Lower leg skin (tissue), 3 donors: ENCODE results near the gene IGFN1.

Experiments used
- CTCF ChIP-seq, 3 donors: fragments of 450-650 bp; IDR thresholded peaks; one replicate each; pipeline ENCODE4 v1.5.1; 2016; ENCODE audit warnings: antibody characterized with exemption in 3 of 3, mild to moderate bottlenecking in 3 of 3, moderate library complexity in 2 of 3
- POLR2A ChIP-seq, 2 donors: fragments of 450-650 bp; IDR thresholded peaks; one replicate each; pipeline ENCODE4 v1.6.1; 2016 to 2017; ENCODE audit warnings: antibody characterized with exemption in 2 of 2, mild to moderate bottlenecking in 1 of 2, moderate library complexity in 1 of 2

- TF ChIP-seq CTCF (IDR thresholded peaks at IDR 0.05), result no peak
- no peak for TF ChIP-seq POLR2A (IDR thresholded peaks at IDR 0.05)
Observed at GRCh38 chr1:201221201-201221846, 30.7 kb downstream of the IGFN1 start.
